Skeletal muscle tissue (tissue), 4 donors: ENCODE measurements around the gene CCDC170. TPM values are rescaled to one million over a fixed set of nuclear protein-coding genes. Genes with fewer than 3 reads are reported as not detected.
"Not testable (repeated sequence)": the region's sequence is repeated elsewhere in the genome, so short reads cannot be mapped to it uniquely, and the experiment has no call there.

Experiments
- H3K27ac ChIP-seq: one replicate; pipeline ENCODE4 v1.7.0; 2013; ENCODE audit warnings: mild to moderate bottlenecking, low read depth, low read length, inconsistent platforms
- H3K27me3 ChIP-seq, 3 donors: one replicate each; pipeline ENCODE4 v1.7.0; 2013; ENCODE audit warnings: low read length in 3 of 3; ENCODE audit not compliant: control insufficient read depth in 3 of 3, insufficient read depth in 3 of 3
- H3K36me3 ChIP-seq, 3 donors: one replicate each; pipeline ENCODE4 v1.7.0; 2013; ENCODE audit warnings: low read length in 3 of 3; ENCODE audit not compliant: control insufficient read depth in 3 of 3, insufficient read depth in 3 of 3
- H3K4me1 ChIP-seq, 3 donors: one replicate each; pipeline ENCODE4 v1.7.0; 2013; ENCODE audit warnings: low read length in 3 of 3, mild to moderate bottlenecking in 3 of 3; ENCODE audit not compliant: control insufficient read depth in 3 of 3, insufficient read depth in 3 of 3
- H3K4me3 ChIP-seq, 3 donors: one replicate each; pipeline ENCODE4 v1.7.0; 2013; ENCODE audit warnings: low read length in 3 of 3
- H3K9ac ChIP-seq, 3 donors: one replicate each; pipeline ENCODE4 v1.7.0; 2013; ENCODE audit warnings: low read length in 3 of 3, mild to moderate bottlenecking in 3 of 3, moderate library complexity in 2 of 3, low read depth in 1 of 3
- H3K9me3 ChIP-seq, 3 donors: one replicate each; pipeline ENCODE4 v1.7.0; 2013; ENCODE audit warnings: low read length in 3 of 3; ENCODE audit not compliant: control insufficient read depth in 3 of 3
- total RNA-seq: library from RNA; depleted of rRNA; stranded (reverse); fragments of >200 nt; gene quantifications from one replicate; pipeline ENCODE4 v1.2.3, GENCODE V29; 2014
- donor health status: Osteomylitis.

The CCDC170 gene
- total RNA-seq, 1 donor from 2014 or later: 1.0 TPM

GRCh38 chr6:151537556-151537955 lies 43.7 kb downstream of the CCDC170 start:
- H3K4me3 ChIP-seq: no peak overlapping the region
- H3K27ac ChIP-seq: no peak overlapping the region
- peaks cover 0 to 6% (median 0%) of the 10 kb centered on the region in 3 donors for H3K4me1 ChIP-seq
- no peaks in the 10 kb centered on the region for H3K36me3 ChIP-seq
- H3K27me3 ChIP-seq: no peaks in the 10 kb centered on the region
- H3K9me3 ChIP-seq: no peaks in the 10 kb centered on the region
- no peak overlapping the region for H3K9ac ChIP-seq

- no peak overlapping the region for H3K27ac ChIP-seq
- H3K4me3 ChIP-seq: no peak overlapping the region
- H3K9me3 ChIP-seq: no peaks in the 10 kb centered on the region
- no peaks in the 10 kb centered on the region for H3K36me3 ChIP-seq
- peaks cover 0 to 6% (median 0%) of the 10 kb centered on the region in 3 donors for H3K4me1 ChIP-seq
- H3K27me3 ChIP-seq: no peaks in the 10 kb centered on the region
- H3K9ac ChIP-seq: no peak overlapping the region
Measured at GRCh38 chr6:151539506-151540268, 45.9 kb downstream of the CCDC170 start.

- H3K9ac ChIP-seq: no peak overlapping the region
- H3K9me3 ChIP-seq: no peaks in the 10 kb centered on the region
- H3K4me1 ChIP-seq: no peaks in the 10 kb centered on the region
- H3K27me3 ChIP-seq: no peaks in the 10 kb centered on the region
- no peak overlapping the region for H3K27ac ChIP-seq
- H3K36me3 ChIP-seq: no peaks in the 10 kb centered on the region
- no peak overlapping the region for H3K4me3 ChIP-seq
Measured at GRCh38 chr6:151544453-151544852, 50.6 kb downstream of the CCDC170 start.

GRCh38 chr6:151544884-151545283 lies 51.1 kb downstream of the CCDC170 start:
- H3K9ac ChIP-seq, H3K36me3 ChIP-seq, H3K9me3 ChIP-seq, H3K27ac ChIP-seq, H3K27me3 ChIP-seq, H3K4me1 ChIP-seq, H3K4me3 ChIP-seq: not testable (repeated sequence)

- H3K9ac ChIP-seq: no peak overlapping the region
- H3K27ac ChIP-seq: no peak overlapping the region
- no peaks in the 10 kb centered on the region for H3K36me3 ChIP-seq
Measured at GRCh38 chr6:151546941-151547659, 53.3 kb downstream of the CCDC170 start.

DNA sequence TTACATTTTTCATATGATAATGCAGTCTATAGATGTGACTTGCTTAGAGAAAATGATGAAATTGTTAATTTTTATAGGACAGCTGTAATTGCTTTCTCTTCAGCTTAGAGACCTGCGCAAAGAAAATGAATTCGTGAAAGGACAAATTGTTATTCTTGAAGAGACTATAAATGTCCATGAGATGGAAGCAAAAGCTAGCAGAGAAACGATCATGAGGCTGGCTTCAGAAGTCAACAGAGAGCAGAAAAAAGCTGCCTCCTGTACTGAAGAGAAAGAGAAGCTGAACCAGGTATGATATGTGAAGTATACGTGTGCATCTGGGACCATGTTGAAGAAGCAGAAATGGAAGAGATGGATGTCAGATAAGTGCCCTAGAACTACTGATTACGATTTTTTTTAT lies 54.4 kb downstream of the CCDC170 start:
- Histone ChIP-seq H3K36me3 (no peaks in the 10 kb centered on the region), H3K27me3 (no peaks in the 10 kb centered on the region), H3K9ac (no peak overlapping the region), H3K4me3 (no peak overlapping the region), H3K27ac (no peak overlapping the region), H3K9me3 (no peaks in the 10 kb centered on the region), H3K4me1 (no peaks in the 10 kb centered on the region)

More at GRCh38 chr6:151546941-151547659, 53.3 kb downstream of the CCDC170 start:
- H3K4me1 ChIP-seq: no peaks in the 10 kb centered on the region
- H3K9me3 ChIP-seq: no peaks in the 10 kb centered on the region
- no peaks in the 10 kb centered on the region for H3K27me3 ChIP-seq
- no peak overlapping the region for H3K4me3 ChIP-seq

DNA sequence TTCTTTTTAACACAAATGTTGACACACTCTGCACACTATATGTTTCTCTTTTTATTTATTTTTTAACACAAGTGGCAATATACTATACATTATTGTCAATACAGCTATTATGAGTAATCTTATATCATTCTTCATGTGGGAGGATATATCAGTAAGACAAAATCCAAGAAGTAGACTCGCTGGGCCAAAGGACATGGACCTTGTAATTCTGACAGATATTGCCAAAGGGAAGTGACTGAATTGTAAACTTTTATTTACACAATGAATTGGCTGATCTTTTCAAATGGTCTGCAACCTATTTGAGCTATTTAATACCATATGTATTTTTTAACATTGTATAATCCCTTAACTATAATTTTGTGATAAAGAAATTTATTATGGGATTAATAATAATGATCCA lies 56.0 kb downstream of the CCDC170 start:
- H3K36me3 ChIP-seq: no peaks in the 10 kb centered on the region
- H3K27me3 ChIP-seq: no peaks in the 10 kb centered on the region
- H3K27ac ChIP-seq: no peak overlapping the region
- no peaks in the 10 kb centered on the region for H3K9me3 ChIP-seq
- no peaks in the 10 kb centered on the region for H3K4me1 ChIP-seq
- no peak overlapping the region for H3K4me3 ChIP-seq
- H3K9ac ChIP-seq: no peak overlapping the region

- H3K9ac ChIP-seq: no peak overlapping the region
- H3K9me3 ChIP-seq: no peaks in the 10 kb centered on the region
- no peak overlapping the region for H3K27ac ChIP-seq
- no peaks in the 10 kb centered on the region for H3K36me3 ChIP-seq
- no peak overlapping the region for H3K4me3 ChIP-seq
- no peaks in the 10 kb centered on the region for H3K27me3 ChIP-seq
- H3K4me1 ChIP-seq: no peaks in the 10 kb centered on the region
Measured at GRCh38 chr6:151550618-151551017, 56.8 kb downstream of the CCDC170 start.

- no peaks in the 10 kb centered on the region for H3K9me3 ChIP-seq
Measured at GRCh38 chr6:151551223-151551857, 57.5 kb downstream of the CCDC170 start.

More at GRCh38 chr6:151551223-151551857, 57.5 kb downstream of the CCDC170 start:
- Histone ChIP-seq H3K27ac (no peak overlapping the region), H3K4me1 (no peaks in the 10 kb centered on the region), H3K27me3 (no peaks in the 10 kb centered on the region), H3K4me3 (no peak overlapping the region), H3K9ac (no peak overlapping the region), H3K36me3 (no peaks in the 10 kb centered on the region)
